ENCODE results near the gene LANCL1.
"Not testable (repeated sequence)": the region's sequence is repeated elsewhere in the genome, so short reads cannot be mapped to it uniquely, and the experiment has no call there.

The LANCL1 gene

GRCh38 chr2:210428393-210429179 lies 48.0 kb downstream of the LANCL1 start:
- no peaks in the 10 kb centered on the region for H4K20me1 ChIP-seq (ENCODE audit: insufficient read depth, low read length)
- TF ChIP-seq EZH2phosphoT487 (IDR thresholded peaks at IDR 0.05; ENCODE audit: low read depth) (no peak), CTCF (IDR thresholded peaks at IDR 0.05; ENCODE audit: low read depth, low read length) (no peak)
- no peaks in the 10 kb centered on the region for H3K4me1 ChIP-seq (ENCODE audit: low read length)
- no peak overlapping the region for H3K27ac ChIP-seq (ENCODE audit: low read length)
- H3K9me3 ChIP-seq (ENCODE audit: insufficient read depth, low read length), result no peaks in the 10 kb centered on the region
- no peaks in the 10 kb centered on the region for H3K27me3 ChIP-seq (ENCODE audit: low read depth, low read length)
- H3K4me2 ChIP-seq (ENCODE audit: low read length), result no peak overlapping the region
- H2AFZ ChIP-seq (ENCODE audit: low read depth, low read length), result no peak overlapping the region
- no peak overlapping the region for H3K4me3 ChIP-seq (ENCODE audit: low read length)
- H3K36me3 ChIP-seq (replicated peaks; ENCODE audit: low read depth, low read length), result peaks cover 18% of the 10 kb centered on the region
- H3K79me2 ChIP-seq (ENCODE audit: low read length), result no peaks in the 10 kb centered on the region
- no peak overlapping the region for H3K9ac ChIP-seq (ENCODE audit: low read length)

- H2AFZ ChIP-seq (ENCODE audit: low read depth, low read length); H3K4me1 ChIP-seq (ENCODE audit: low read length); H3K9me3 ChIP-seq (ENCODE audit: insufficient read depth, low read length); H3K79me2 ChIP-seq (ENCODE audit: low read length); H3K4me3 ChIP-seq (ENCODE audit: low read length); H3K27me3 ChIP-seq (ENCODE audit: low read depth, low read length); H3K27ac ChIP-seq (ENCODE audit: low read length); H3K4me2 ChIP-seq (ENCODE audit: low read length); H4K20me1 ChIP-seq (ENCODE audit: insufficient read depth, low read length); H3K9ac ChIP-seq (ENCODE audit: low read length): not testable (repeated sequence)
- peaks cover 13% of the 10 kb centered on the region for H3K36me3 ChIP-seq (replicated peaks; ENCODE audit: low read depth, low read length)
These were observed 49.2 kb downstream of the LANCL1 start for GRCh38 chr2:210427309-210427708.

DNA sequence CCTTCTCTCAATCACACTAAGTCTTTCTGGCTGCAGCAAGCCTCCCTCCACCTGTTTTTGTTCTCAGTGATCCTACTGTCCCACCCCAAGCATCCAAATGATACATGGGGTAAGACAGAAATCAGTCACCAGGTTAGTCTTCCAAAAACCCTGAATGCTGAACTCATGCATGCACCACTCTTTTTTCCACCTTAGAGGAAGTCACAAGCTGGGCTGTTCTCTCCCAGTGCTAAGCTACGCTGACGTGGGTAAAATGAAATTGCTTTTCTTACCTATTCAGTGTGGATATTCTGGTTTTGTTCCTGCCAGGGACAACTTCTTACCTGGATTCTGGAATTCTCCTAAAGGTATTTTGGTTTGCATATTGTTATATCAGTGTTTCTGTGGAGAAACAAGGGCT lies 54.2 kb downstream of the LANCL1 start:
- H3K9me3 ChIP-seq (ENCODE audit: insufficient read depth, low read length), result no peaks in the 10 kb centered on the region
- H3K27me3 ChIP-seq (ENCODE audit: low read depth, low read length), result no peaks in the 10 kb centered on the region
- no peaks in the 10 kb centered on the region for H3K4me1 ChIP-seq (ENCODE audit: low read length)
- H4K20me1 ChIP-seq (ENCODE audit: insufficient read depth, low read length), result no peaks in the 10 kb centered on the region
- no peaks in the 10 kb centered on the region for H3K36me3 ChIP-seq (replicated peaks; ENCODE audit: low read depth, low read length)
- no peak overlapping the region for H3K4me3 ChIP-seq (ENCODE audit: low read length)
- H3K4me2 ChIP-seq (ENCODE audit: low read length), result no peak overlapping the region
- no peak overlapping the region for H3K9ac ChIP-seq (ENCODE audit: low read length)
- TF ChIP-seq EZH2phosphoT487 (IDR thresholded peaks at IDR 0.05; ENCODE audit: low read depth), result no peak
- no peak for TF ChIP-seq CTCF (IDR thresholded peaks at IDR 0.05; ENCODE audit: low read depth, low read length)
- H2AFZ ChIP-seq (ENCODE audit: low read depth, low read length), result no peak overlapping the region
- no peaks in the 10 kb centered on the region for H3K79me2 ChIP-seq (ENCODE audit: low read length)
- H3K27ac ChIP-seq (ENCODE audit: low read length), result no peak overlapping the region

GRCh38 chr2:210421916-210422315 lies 54.6 kb downstream of the LANCL1 start:
- Histone ChIP-seq H3K27ac (ENCODE audit: low read length) (no peak overlapping the region), H3K27me3 (ENCODE audit: low read depth, low read length) (no peaks in the 10 kb centered on the region), H3K4me3 (ENCODE audit: low read length) (no peak overlapping the region), H3K4me2 (ENCODE audit: low read length) (no peak overlapping the region), H3K9me3 (ENCODE audit: insufficient read depth, low read length) (no peaks in the 10 kb centered on the region), H3K4me1 (ENCODE audit: low read length) (no peaks in the 10 kb centered on the region), H2AFZ (ENCODE audit: low read depth, low read length) (no peak overlapping the region), H4K20me1 (ENCODE audit: insufficient read depth, low read length) (no peaks in the 10 kb centered on the region), H3K79me2 (ENCODE audit: low read length) (no peaks in the 10 kb centered on the region), H3K36me3 (replicated peaks; ENCODE audit: low read depth, low read length) (no peaks in the 10 kb centered on the region), H3K9ac (ENCODE audit: low read length) (no peak overlapping the region)
- TF ChIP-seq EZH2phosphoT487 (IDR thresholded peaks at IDR 0.05; ENCODE audit: low read depth) (no peak), CTCF (IDR thresholded peaks at IDR 0.05; ENCODE audit: low read depth, low read length) (no peak)
